ENCODE results near the gene TGFA. TPM values are rescaled to one million over a fixed set of nuclear protein-coding genes. Genes with fewer than 3 reads are reported as not detected.
"Not testable (repeated sequence)": the region's sequence is repeated elsewhere in the genome, so short reads cannot be mapped to it uniquely, and the experiment has no call there.

Gene TGFA
- total RNA-seq, 1 experiment from 2014 or later: 0.64 TPM

DNA sequence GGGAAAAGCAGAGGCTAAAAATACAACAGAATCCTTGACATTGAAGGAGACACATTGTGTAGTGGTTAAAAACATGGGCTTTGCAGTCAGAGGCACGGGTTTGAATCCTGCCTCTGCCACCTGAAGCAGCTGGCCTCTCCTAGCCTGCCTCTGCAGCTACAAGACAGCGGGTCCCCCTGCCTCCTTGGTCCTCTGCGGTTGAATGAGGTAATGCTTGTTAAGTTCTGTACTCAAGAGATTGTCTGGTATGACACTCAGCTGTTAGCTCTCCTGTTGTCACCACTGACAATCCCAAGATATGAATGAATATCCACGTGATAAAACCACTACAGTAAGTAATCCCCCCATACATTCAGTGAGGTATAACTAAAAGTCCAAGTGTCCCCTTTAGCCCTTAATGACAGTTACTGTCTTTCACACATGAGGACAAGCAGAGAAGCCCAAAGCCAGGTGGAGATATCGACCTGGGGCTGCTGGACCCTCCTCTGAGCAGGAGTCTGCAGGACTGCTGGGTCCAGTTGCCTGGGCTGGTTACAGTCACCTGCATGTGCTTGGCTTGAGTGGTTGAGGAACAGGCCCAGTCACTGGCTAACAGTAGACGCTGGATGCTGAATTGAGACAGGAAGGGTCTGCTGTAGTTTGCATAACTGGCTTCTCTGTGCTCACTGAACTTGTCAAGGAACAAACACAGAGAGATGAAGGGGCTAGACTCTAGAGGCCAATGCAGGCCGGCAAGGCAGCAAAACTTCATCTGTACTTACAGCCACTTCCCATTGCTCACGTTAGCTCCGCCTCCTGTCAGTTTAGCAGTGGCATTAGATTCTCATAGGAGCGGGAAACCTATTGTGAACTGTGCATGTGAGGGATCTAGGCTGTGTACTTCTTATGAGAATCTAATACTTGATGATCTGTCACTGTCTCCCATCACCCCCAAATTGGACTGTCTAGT lies 85.5 kb downstream of the TGFA start:
- no peak for DNase-seq (ENCODE audit: extremely low read depth, low read depth)

DNA sequence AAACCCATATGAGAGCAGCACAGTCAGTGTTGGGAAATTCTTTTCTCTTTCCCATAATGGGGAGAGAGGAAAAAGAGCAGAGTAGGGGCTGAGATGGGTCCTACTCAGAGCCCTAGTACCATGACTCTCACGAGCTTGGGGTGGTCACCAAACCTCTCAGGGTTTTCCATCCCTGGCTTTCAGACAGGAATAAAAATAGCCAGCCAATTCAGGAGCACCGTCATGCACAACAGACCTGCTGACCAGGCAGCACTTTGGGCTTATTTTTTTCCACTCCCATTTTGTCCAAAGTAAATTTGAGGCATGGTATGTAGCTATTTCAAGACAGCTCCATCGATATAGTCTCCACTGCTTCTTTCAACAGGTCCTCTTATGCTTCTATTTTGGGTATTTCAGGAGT lies 86.4 kb downstream of the TGFA start:
- no peak for DNase-seq (ENCODE audit: extremely low read depth, low read depth)

DNA sequence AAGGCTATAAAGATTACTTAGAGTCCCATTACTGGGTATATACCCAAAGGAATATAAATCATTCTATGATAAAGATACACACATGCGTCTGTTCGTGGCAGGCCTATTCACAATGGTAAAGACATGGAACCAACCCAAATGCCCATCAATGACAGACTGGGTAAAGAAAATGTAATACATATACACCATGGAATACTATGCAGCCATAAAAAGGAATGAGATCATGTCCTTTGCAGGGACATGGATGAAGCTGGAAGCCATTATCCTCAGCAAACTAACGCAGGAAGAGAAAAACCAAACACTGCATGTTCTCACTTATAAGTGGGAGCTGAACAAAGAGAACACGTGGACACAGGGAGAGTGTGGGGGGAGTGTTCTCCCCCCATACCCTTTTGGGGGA lies 87.0 kb downstream of the TGFA start:
- not testable (repeated sequence) for DNase-seq (ENCODE audit: extremely low read depth, low read depth)

DNA sequence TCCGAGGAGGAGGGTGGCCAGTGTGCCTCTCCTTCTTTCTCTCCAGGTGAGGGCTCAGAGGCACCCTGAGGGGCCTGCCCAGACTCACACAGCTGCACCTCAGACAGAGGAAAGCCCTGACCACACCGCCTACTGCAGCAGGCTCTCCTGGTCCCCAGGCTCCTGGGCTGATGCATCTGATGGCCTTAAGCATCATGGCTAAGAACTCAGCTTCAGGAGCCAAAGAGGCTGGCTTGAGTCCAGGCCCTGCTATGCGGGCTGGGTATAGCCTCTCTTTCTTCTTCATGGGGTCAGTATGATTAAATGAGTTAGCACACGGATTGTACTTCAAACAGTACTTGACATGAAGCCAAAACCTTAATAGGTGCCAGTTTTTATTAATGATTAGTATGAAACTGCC lies 89.6 kb downstream of the TGFA start:
- no peak for DNase-seq (ENCODE audit: extremely low read depth, low read depth)

DNA sequence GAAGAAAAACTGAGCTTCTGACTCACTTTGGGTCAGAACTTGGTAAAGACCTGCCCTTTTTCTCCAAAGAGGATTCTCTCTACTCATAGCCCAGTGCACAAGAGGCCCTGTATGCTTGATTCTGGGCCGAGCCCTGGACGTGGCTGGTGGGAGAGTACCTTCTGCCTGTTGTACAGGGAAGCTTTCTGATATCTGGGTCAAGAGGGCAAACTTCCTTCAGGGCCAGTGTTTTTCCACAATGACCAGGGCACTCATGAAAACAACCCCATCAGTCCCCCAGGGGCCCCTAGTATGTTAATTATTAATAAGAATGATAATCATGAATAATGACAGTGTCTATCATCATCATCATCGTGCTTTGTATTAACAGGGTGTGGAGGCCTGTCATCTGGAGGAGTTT lies 90.0 kb downstream of the TGFA start:
- no peak for DNase-seq (ENCODE audit: extremely low read depth, low read depth)

DNA sequence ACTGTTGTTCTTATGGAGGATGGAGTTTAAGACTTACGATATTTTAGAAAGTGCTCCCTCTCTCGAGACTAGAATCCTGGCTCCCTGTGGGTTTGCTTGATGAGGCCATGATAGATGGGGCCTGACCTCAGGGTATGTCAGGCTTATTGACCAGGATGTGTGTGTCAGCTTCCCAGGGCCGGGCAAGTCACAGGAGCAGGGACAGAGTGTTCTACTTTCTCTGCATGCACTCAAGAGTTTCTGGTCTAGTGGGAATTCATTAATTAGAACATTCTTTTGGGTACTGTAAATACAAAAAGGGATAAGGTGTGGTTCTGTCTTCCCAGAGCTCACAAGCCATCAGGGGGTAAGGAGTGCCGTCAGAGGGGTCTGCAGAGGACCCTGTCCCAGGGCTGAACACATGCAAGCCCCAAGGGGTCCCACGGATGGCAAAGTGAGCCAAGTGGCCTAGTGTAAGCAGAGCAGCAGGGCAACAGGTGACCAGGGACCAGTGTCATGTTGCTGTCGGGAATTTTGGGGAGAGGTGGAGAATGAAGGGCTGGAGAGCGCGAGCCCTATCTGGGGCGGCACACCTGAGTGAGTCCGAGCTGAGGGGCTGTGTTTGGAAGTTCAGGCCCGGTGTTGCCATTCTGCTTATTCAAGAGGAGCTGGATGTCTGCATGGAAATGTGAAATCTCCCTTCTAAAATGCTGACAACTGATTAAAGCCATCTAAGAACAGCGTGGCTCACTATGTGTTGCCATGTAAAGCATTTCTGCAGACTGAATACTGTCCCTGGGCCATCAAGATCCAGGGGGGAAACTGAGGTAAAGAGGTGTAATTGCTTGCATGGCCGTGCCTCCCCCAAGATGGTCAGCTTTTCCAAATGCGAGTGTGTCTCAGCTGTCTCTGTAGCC lies 91.4 kb downstream of the TGFA start:
- DNase-seq (ENCODE audit: extremely low read depth, low read depth): no peak

DNA sequence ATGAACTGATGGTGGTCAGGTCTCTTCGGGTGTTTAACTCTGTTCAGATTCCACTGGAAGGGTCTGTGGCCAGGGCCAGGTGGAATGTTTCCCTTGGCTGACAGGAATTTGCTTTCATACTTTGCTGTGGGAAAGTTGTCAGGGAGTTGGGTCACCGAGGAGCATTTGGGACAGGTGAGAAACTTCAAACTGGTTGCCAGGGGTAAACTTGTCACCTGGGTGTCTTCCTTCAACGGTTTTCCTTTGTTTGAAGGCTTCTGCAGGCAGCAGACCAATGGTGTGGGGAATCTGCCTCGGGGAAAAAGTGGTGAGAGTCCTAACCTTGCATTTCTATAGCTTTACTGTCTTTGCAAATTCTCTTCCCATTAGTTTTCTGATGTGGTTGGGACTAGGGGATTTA lies 92.2 kb downstream of the TGFA start:
- DNase-seq (ENCODE audit: extremely low read depth, low read depth): no peak

DNA sequence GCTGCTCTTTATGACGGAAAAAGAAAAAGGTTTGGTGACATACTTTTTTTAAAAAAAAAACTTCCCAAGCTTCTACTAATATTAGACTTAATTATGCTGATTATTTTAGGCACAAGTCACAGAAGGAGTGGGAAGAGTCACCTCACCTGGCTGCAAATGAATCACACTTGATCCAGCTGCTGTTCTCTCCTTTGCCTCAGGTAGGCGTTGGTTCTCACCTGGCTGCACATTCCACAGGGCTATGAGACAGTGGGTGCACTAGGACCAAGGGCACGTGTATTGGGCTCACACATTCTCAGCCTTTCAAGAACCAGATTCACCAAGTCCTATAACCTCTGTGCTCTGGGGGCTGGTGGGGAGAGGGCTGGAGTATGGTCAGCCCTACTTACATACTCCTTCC lies 93.3 kb downstream of the TGFA start:
- DNase-seq (ENCODE audit: extremely low read depth, low read depth): no peak

DNA sequence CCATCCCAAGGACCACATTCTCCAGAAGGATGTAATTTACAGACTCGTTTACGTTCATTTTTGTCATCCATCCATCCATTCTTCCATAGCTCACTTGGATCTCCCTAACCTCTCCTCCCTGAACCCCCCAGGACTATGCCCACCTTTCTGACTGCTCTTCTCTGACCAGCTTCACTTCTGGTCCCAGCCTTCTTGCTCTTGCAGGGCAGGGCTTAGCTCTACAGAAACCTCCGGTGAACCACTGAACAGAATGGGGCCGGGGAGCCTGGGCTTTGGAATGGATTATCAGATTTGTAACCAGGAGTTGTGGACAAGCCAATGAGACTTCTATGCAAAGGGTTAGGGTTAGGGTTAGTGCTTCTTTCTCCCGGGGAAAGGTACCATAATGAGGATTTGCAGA lies 95.0 kb downstream of the TGFA start:
- no peak for DNase-seq (ENCODE audit: extremely low read depth, low read depth)

DNA sequence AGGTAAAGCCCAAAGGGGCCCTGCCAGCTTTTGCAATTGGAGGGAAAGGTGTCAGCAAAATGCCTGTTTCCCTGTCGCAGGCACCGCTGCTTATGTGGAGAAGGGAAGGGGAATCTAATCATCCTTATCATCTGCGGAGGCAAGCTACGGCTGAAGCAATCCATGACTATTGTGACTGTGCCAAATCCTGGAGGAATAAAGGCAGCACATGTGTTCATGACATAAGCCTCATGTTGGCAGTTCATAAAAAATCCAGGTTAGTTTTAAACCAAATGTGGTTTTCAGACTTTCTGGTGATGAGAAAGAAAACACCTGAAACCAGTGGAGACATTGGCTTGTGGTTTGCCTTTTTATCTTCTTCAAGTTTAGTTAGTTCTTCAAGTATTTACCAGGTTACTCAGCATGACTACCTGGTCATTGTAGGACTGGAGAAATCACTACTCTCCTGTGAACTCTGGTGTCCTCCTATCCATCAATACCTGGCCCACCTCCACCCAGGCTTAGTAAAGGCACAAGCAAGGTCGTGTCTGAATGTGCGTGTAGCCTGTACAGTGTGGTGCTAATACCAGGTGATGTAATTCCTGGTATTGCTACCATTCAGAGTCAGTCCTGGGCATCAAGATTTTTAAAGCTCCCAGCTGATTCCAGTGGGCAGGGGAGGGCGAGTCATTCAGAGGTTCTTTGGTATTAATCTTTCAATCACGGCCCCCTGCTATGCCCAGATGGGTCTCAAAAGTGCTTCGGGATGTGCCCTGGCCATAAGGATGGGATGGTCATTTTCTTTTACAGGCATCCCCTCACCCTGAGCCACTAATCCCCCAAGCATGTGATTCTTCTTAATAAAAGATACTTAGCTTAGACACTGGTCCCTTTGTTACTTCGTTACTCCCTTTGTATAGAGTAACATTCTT lies 96.8 kb downstream of the TGFA start:
- DNase-seq (ENCODE audit: extremely low read depth, low read depth): no peak

DNA sequence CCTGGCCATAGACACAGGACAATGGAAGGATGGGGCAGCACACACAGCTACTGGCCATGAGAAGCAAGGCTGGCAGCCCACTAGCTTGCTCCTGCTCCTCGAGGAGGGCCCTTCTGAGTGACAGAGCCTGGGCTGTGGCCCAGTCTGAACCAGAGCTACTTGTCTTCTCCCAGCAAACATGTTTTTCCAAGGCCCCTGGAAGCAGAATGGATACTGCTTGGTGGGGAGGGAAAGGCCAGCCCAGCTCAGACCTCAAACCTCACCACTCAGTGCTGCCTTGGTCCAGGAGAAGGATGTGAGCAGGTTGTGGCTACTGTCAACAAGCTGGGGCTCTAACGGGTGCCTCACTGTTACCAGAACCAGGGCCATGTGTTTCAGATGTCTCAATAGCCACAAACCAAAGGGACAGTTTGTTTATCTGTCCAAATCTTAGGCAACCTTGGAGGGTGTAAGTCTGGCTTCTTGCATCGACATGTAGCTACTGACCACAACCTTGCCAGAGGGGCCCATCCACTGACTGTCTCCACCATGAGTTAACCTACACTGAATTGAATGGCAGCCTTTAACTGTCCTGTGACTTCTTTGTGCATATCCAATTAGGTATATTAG lies 98.6 kb downstream of the TGFA start:
- DNase-seq (ENCODE audit: extremely low read depth, low read depth): no peak

DNA sequence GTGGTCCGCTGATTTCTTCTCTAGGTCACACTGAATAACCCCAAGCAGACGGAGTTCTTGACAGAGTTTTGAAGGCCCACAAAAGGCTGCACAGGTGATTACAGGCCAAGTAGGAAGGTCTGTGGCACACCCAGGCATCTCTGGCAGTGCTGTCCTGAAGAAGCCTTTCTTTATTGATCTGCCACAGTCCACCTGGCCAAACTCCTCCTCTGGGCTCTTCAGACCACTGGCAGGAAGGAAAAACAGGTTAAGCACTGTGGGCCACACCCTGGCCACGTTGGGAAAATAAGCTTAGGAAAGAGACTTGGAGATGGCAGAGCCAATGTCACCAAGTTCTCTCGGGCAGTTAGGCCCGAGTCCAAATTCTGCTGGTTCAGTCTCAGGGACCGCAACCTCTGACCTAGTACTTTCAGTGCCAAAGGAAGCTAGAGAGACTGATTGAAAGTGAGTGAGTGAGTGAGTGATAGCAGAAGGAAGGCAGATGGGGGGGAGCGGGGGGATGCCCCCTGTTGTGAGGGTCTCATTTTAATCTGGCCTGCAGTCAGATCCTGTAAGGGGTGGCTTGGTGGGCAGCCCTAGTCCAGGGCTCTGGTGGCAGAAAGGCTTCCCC lies 102.9 kb downstream of the TGFA start:
- no peak for DNase-seq (ENCODE audit: extremely low read depth, low read depth)

DNA sequence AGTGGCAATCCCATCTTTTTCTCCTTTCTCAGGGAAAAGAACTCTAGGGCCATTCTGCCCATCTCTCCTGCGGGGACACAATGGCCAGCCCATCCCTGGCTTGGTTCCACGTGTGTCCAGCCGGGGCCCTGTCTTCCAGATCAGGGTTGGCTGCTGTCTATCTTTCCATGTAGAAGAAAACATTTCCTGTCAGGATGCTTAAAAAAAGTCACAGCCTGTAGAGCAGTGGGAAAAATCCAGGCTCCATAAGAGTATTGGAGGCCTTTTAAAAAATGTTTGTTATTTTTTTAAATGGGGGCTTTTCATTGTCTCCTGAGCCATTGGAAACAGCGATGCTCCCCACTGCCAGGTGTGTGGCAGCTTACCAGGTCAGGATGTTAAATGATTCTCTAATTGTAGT lies 105.6 kb downstream of the TGFA start:
- DNase-seq (ENCODE audit: extremely low read depth, low read depth): no peak

DNA sequence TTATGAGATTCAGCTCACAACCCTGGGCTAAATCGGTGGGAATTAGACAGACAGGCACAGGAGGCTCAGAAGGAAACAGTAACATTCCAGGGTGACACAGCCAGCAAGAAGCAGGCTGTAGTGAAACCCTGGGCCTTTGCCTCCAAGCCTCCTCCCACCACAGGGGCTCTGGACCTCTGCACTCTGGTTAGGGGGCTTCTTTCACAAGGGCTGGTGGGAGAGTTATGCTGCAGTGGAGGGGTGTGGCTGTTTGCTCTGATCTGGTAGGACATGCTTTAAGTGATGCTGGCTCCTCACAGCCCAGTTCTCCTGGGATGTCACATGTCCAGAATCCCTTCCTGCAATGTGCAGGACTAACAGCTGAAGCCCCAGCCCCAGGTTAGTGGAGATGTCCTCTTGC lies 109.9 kb downstream of the TGFA start:
- DNase-seq (ENCODE audit: extremely low read depth, low read depth): no peak

DNA sequence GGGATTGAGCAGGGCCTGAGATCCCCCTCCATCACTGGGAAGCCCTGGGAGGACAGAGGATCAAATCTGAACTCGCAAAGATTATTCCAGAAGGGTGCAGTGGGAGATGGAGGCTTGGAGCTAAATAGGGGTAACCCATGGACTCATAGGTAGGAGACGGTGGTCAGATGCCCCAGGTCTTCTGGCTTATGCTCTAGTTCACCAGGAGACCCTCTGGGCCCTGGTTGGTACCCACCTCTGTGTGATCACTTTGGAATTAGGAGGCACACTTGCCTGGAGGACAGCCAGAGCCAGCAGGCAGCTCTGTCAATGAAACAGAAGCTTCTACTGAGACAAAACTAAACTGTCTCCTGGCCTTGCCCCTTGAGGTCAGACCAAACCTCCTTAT lies 110.6 kb downstream of the TGFA start:
- no peak for DNase-seq (ENCODE audit: extremely low read depth, low read depth)

DNA sequence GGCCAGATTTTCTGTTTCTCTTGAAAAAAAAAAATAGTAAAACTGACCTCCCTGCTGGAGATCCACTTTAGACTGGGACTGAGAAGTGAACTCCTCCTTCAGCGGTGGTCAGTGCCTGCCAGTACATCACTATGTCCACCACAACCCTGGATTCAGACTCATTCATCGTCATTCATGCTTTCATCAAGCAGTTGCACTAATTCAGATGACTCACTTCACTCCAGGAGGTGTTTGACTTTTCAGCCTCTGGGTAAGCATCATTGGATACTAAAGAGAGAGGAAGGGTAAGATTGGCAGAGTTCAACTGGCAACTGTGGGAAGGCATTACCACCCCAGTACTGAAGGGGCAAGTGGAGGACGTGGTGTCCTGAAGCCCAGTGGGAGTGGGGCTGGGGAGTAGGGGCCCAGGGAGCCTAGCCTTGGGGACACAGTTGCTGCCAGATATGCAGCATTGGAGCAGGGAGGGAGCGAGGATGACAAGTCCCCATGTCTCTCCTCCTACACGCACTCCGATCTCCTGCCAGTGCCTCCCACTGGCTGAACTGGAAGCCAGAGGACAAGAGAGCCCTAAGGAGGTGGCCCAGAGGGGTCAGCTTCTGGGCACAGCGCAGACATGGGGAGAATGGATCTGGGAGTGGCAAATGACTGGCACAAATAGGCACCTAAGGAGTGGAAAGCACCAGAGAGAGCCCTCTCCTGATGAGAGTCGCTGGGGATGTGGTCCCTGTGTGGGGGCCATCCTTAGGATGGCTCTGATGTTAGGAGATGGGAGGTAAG lies 111.1 kb downstream of the TGFA start:
- no peak for DNase-seq (ENCODE audit: extremely low read depth, low read depth)

DNA sequence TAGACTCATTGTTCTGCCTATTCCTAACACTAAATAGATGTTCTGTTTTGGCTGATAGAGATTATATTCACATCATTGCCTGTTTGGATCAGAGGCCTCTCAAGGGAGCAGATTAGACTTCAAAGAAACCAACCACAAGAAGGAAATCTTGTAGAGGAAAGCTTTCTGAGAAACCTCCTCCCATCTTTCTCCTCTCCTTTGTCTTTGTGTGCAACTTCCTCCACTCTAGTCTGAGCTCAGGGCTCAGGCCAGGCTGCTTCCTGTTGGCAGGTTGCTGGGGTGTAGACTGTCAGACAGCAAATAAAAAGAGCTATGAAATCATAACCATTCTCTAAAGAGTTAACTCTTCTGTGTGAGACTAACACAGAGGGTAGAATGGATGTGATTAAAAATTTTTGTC lies 113.0 kb downstream of the TGFA start:
- no peak for DNase-seq (ENCODE audit: extremely low read depth, low read depth)

DNA sequence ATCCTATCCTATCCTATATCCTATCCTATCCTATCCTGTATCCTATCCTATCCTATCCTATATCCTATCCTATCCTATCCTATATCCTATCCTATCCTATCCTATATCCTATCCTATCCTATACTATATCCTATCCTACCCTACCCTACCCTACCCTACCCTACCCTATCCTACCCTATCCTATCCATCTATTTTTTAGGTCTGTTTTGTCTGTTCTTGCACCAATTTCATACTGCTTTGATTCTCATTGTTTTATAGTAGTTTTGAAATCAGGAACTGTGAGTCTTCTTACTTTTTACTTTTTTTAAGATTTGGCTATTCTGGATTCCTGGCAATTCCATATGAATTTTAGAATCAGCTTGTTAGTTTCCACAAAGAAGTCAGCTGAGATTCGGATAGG lies 118.5 kb downstream of the TGFA start:
- DNase-seq (ENCODE audit: extremely low read depth, low read depth): no peak

DNA sequence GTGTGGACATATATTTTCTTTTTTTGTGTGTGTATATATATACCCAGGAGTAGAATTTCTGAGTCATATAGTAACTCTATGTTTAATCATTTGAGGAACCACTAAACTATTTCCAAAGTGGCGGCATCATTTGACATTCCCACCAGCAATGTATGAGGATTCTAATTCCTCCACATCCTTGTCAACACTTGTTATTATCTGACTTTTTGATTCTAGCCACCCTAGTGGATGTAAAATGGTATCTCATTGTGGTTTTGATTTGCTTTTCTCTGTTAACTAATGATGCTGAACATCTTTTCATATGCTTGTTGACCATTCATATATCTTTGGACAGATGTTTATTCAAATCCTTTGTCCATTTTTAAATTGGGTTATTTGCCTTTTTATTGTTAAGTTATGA lies 120.3 kb downstream of the TGFA start:
- no peak for DNase-seq (ENCODE audit: extremely low read depth, low read depth)
